Measurements from ENCODE around the gene MTUS2. TPM values are rescaled to one million over a fixed set of nuclear protein-coding genes. Genes with fewer than 3 reads are reported as not detected.

Gene MTUS2
- total RNA-seq, 1 experiment from 2014 or later, result 0.35 TPM

DNA sequence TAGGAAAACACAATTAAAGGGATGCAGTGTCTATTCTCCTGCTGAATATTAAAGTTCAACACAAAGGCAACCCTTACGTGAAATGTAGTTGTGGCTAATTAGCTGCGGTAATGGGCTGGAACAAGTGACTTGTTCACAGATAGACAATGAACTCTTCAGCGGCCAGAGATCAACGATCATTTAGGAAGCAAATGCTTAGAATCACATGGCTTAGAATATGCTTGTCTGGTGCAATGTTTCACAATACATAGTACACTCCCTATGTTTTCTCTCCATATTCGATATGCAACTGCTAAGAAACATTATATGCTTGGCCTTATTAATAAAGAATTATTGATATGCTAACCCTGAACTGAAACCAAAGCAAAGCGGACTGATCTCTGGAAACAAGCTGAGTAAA lies 25.7 kb upstream of the MTUS2 start:
- Mint-ChIP-seq H3K27ac (no peak overlapping the region), H3K4me1 (peaks cover 4 to 19% of the 10 kb centered on the region in 2 experiments), H3K4me3 (no peak overlapping the region), H3K27me3 (ENCODE audit: low read depth) (peaks cover 6% of the 10 kb centered on the region), H3K36me3 (ENCODE audit: insufficient read depth in 1 of 3, low read depth in 3 of 3) (no peaks in the 10 kb centered on the region; a peak in 1 of 7 replicates), H3K9me3 (no peaks in the 10 kb centered on the region)
- DNase-seq, result no peak
- Histone ChIP-seq H3K18ac (ENCODE audit: insufficient read length, low read depth, low read length) (no peak overlapping the region), H4K5ac (ENCODE audit: insufficient read length, low read depth, low read length) (no peak overlapping the region), H3K23me2 (ENCODE audit: insufficient read length, low read depth, low read length, poor library complexity, severe bottlenecking) (peaks cover 3% of the 10 kb centered on the region), H3K4me2 (ENCODE audit: insufficient read depth, insufficient read length, low read length) (no peak overlapping the region), H2BK12ac (ENCODE audit: insufficient read length, low read depth, low read length) (no peak overlapping the region), H4K20me1 (ENCODE audit: control insufficient read depth, insufficient read depth, insufficient read length) (no peaks in the 10 kb centered on the region), H2BK20ac (ENCODE audit: low read depth, low read length, poor library complexity, severe bottlenecking) (no peak overlapping the region), H2BK15ac (ENCODE audit: low read depth, low read length) (no peak overlapping the region), H3K9ac (ENCODE audit: extremely low read depth, insufficient read length, low read length) (no peak overlapping the region), H3K23ac (ENCODE audit: insufficient read length, low read depth, low read length) (no peak overlapping the region), H3K27ac (ENCODE audit: insufficient read length, low read depth, low read length) (no peak overlapping the region), H3K14ac (ENCODE audit: insufficient read depth, low read length) (no peak overlapping the region), H3T11ph (ENCODE audit: low read length) (no peak overlapping the region), H4K8ac (replicated peaks; ENCODE audit: insufficient read length, low read depth, low read length) (no peak overlapping the region), H2BK5ac (ENCODE audit: insufficient read length, low read length) (no peak overlapping the region), H3K9me3 (ENCODE audit: control insufficient read depth, low read depth, low read length) (no peaks in the 10 kb centered on the region), H3K79me1 (ENCODE audit: insufficient read depth, low read depth, low read length, poor library complexity, severe bottlenecking) (no peaks in the 10 kb centered on the region), H3K79me2 (ENCODE audit: insufficient read depth, low read length) (no peaks in the 10 kb centered on the region), H2AFZ (ENCODE audit: low read length) (no peak overlapping the region), H3K27me3 (ENCODE audit: insufficient read depth, low read length) (no peaks in the 10 kb centered on the region), H3K4me1 (ENCODE audit: insufficient read depth, low read length) (peaks cover 2% of the 10 kb centered on the region; the same call in 1 of the 2 replicates), H3K4ac (ENCODE audit: low read depth, low read length) (no peak overlapping the region), H2BK120ac (ENCODE audit: low read depth, low read length, poor library complexity, severe bottlenecking) (no peak overlapping the region), H3K56ac (ENCODE audit: insufficient read length, low read depth, low read length) (no peak overlapping the region), H4K91ac (ENCODE audit: insufficient read length, low read depth, low read length) (no peak overlapping the region), H2AK5ac (ENCODE audit: insufficient read length, low read length) (no peak overlapping the region)
- TF ChIP-seq, protein P1, sequence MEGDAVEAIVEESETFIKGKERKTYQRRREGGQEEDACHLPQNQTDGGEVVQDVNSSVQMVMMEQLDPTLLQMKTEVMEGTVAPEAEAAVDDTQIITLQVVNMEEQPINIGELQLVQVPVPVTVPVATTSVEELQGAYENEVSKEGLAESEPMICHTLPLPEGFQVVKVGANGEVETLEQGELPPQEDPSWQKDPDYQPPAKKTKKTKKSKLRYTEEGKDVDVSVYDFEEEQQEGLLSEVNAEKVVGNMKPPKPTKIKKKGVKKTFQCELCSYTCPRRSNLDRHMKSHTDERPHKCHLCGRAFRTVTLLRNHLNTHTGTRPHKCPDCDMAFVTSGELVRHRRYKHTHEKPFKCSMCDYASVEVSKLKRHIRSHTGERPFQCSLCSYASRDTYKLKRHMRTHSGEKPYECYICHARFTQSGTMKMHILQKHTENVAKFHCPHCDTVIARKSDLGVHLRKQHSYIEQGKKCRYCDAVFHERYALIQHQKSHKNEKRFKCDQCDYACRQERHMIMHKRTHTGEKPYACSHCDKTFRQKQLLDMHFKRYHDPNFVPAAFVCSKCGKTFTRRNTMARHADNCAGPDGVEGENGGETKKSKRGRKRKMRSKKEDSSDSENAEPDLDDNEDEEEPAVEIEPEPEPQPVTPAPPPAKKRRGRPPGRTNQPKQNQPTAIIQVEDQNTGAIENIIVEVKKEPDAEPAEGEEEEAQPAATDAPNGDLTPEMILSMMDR (conservative IDR thresholded peaks at IDR 0.05), result no peak
- WGBS (ENCODE audit: extremely low coverage, insufficient read length, low lambda C conversion rate), result no CpG with 5 or more reads among the region's 6 CpGs

Data from H9 (cell line).